Measurements from ENCODE around the gene DPY30.

- no peak for TF ChIP-seq CTCF (IDR thresholded peaks at IDR 0.05)
- no peak for TF ChIP-seq POLR2A (IDR thresholded peaks at IDR 0.05)
These were observed 21.8 kb upstream of the DPY30 start for GRCh38 chr2:32061430-32061829.

Measured in tibial nerve (tissue), 3 donors.